GM12872 (cell line): ENCODE measurements around the gene APOA1.

Experiments used
- TF ChIP-seq, protein P1 (sequence below): IDR thresholded peaks from 3 replicates; pipeline ENCODE4 v1.5.1; 2011; ENCODE audit warnings: low read depth, mild to moderate bottlenecking, low read length, moderate library complexity; ENCODE audit not compliant: insufficient read depth

The APOA1 gene

DNA sequence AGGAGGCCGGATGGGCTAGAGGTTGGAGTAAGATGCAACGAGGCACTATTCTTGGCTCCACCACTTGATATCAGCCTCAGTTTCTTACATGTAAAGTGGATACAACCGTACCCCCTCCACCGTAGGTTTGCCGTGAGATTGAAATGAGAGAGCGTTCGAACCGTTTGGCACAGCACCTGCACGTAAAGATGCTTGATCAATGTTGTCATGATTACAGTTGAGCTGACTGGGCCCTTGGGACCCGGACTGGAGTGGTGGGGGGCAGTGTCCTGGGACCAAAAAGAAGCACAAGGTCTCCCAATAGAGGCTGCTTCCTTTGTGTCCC is 4.0 kb downstream of the APOA1 start:
- TF ChIP-seq, protein P1, sequence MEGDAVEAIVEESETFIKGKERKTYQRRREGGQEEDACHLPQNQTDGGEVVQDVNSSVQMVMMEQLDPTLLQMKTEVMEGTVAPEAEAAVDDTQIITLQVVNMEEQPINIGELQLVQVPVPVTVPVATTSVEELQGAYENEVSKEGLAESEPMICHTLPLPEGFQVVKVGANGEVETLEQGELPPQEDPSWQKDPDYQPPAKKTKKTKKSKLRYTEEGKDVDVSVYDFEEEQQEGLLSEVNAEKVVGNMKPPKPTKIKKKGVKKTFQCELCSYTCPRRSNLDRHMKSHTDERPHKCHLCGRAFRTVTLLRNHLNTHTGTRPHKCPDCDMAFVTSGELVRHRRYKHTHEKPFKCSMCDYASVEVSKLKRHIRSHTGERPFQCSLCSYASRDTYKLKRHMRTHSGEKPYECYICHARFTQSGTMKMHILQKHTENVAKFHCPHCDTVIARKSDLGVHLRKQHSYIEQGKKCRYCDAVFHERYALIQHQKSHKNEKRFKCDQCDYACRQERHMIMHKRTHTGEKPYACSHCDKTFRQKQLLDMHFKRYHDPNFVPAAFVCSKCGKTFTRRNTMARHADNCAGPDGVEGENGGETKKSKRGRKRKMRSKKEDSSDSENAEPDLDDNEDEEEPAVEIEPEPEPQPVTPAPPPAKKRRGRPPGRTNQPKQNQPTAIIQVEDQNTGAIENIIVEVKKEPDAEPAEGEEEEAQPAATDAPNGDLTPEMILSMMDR: no peak

DNA sequence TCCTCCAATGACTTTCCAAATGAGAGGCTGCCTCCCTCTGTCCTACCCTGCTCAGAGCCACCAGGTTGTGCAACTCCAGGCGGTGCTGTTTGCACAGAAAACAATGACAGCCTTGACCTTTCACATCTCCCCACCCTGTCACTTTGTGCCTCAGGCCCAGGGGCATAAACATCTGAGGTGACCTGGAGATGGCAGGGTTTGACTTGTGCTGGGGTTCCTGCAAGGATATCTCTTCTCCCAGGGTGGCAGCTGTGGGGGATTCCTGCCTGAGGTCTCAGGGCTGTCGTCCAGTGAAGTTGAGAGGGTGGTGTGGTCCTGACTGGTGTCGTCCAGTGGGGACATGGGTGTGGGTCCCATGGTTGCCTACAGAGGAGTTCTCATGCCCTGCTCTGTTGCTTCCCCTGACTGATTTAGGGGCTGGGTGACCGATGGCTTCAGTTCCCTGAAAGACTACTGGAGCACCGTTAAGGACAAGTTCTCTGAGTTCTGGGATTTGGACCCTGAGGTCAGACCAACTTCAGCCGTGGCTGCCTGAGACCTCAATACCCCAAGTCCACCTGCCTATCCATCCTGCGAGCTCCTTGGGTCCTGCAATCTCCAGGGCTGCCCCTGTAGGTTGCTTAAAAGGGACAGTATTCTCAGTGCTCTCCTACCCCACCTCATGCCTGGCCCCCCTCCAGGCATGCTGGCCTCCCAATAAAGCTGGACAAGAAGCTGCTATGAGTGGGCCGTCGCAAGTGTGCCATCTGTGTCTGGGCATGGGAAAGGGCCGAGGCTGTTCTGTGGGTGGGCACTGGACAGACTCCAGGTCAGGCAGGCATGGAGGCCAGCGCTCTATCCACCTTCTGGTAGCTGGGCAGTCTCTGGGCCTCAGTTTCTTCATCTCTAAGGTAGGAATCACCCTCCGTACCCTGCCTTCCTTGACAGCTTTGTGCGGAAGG is 4.8 kb downstream of the APOA1 start:
- TF ChIP-seq, protein P1: 0 out of 3 replicates have a peak, but pooled peaks have one; percentile 4

DNA sequence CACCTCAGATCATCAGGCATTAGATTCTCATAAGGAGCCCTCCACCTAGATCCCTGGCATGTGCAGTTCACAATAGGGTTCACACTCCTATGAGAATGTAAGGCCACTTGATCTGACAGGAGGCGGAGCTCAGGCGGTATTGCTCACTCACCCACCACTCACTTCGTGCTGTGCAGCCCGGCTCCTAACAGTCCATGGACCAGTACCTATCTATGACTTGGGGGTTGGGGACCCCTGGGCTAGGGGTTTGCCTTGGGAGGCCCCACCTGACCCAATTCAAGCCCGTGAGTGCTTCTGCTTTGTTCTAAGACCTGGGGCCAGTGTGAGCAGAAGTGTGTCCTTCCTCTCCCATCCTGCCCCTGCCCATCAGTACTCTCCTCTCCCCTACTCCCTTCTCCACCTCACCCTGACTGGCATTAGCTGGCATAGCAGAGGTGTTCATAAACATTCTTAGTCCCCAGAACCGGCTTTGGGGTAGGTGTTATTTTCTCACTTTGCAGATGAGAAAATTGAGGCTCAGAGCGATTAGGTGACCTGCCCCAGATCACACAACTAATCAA is 5.6 kb downstream of the APOA1 start:
- TF ChIP-seq, protein P1: no peak

DNA sequence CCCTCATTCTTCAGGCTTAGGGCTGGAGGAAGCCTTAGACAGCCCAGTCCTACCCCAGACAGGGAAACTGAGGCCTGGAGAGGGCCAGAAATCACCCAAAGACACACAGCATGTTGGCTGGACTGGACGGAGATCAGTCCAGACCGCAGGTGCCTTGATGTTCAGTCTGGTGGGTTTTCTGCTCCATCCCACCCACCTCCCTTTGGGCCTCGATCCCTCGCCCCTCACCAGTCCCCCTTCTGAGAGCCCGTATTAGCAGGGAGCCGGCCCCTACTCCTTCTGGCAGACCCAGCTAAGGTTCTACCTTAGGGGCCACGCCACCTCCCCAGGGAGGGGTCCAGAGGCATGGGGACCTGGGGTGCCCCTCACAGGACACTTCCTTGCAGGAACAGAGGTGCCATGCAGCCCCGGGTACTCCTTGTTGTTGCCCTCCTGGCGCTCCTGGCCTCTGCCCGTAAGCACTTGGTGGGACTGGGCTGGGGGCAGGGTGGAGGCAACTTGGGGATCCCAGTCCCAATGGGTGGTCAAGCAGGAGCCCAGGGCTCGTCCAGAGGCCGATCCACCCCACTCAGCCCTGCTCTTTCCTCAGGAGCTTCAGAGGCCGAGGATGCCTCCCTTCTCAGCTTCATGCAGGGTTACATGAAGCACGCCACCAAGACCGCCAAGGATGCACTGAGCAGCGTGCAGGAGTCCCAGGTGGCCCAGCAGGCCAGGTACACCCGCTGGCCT is 7.1 kb downstream of the APOA1 start:
- TF ChIP-seq, protein P1: no peak

DNA sequence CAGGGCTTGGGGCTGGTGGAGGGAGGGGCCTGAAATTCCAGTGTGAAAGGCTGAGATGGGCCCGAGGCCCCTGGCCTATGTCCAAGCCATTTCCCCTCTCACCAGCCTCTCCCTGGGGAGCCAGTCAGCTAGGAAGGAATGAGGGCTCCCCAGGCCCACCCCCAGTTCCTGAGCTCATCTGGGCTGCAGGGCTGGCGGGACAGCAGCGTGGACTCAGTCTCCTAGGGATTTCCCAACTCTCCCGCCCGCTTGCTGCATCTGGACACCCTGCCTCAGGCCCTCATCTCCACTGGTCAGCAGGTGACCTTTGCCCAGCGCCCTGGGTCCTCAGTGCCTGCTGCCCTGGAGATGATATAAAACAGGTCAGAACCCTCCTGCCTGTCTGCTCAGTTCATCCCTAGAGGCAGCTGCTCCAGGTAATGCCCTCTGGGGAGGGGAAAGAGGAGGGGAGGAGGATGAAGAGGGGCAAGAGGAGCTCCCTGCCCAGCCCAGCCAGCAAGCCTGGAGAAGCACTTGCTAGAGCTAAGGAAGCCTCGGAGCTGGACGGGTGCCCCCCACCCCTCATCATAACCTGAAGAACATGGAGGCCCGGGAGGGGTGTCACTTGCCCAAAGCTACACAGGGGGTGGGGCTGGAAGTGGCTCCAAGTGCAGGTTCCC is 7.8 kb downstream of the APOA1 start, which contains the start of gene APOC3:
TSS of gene APOC3 (plus strand) at position 383 of the 659 bp plus-strand sequence. CDS start 676 bp downstream, outside the sequence.
- TF ChIP-seq, protein P1: no peak

DNA sequence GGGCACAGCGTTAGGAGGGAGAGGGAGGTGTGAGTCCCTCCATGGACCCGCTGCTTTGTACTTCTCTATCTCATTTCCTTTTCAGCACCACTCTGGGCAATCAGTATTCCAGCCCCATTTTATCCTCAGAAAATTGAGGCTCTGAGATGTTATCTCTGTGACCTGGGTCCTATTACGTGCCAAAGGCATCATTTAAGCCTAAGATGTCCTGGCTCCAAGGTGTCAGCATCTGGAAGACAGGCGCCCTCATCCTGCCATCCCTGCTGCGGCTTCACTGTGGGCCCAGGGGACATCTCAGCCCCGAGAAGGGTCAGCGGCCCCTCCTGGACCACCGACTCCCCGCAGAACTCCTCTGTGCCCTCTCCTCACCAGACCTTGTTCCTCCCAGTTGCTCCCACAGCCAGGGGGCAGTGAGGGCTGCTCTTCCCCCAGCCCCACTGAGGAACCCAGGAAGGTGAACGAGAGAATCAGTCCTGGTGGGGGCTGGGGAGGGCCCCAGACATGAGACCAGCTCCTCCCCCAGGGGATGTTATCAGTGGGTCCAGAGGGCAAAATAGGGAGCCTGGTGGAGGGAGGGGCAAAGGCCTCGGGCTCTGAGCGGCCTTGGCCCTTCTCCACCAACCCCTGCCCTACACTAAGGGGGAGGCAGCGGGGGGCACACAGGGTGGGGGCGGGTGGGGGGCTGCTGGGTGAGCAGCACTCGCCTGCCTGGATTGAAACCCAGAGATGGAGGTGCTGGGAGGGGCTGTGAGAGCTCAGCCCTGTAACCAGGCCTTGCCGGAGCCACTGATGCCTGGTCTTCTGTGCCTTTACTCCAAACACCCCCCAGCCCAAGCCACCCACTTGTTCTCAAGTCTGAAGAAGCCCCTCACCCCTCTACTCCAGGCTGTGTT is 8.5 kb downstream of the APOA1 start:
- TF ChIP-seq, protein P1: no peak
